IPS-18c (cell line): Measurements from ENCODE around the gene MRI1.

Source experiments
- H3K4me3 ChIP-seq: 2 replicates; pipeline ENCODE4 v1.7.0; 2013; ENCODE audit warnings: low read depth, mild to moderate bottlenecking, low read length, moderate library complexity; ENCODE audit not compliant: insufficient read depth
- H3K9me3 ChIP-seq: one replicate; pipeline ENCODE4 v1.6.1; 2013; ENCODE audit warnings: mild to moderate bottlenecking, low read length, moderate library complexity; ENCODE audit not compliant: control insufficient read depth, insufficient read depth

MRI1 gene

DNA sequence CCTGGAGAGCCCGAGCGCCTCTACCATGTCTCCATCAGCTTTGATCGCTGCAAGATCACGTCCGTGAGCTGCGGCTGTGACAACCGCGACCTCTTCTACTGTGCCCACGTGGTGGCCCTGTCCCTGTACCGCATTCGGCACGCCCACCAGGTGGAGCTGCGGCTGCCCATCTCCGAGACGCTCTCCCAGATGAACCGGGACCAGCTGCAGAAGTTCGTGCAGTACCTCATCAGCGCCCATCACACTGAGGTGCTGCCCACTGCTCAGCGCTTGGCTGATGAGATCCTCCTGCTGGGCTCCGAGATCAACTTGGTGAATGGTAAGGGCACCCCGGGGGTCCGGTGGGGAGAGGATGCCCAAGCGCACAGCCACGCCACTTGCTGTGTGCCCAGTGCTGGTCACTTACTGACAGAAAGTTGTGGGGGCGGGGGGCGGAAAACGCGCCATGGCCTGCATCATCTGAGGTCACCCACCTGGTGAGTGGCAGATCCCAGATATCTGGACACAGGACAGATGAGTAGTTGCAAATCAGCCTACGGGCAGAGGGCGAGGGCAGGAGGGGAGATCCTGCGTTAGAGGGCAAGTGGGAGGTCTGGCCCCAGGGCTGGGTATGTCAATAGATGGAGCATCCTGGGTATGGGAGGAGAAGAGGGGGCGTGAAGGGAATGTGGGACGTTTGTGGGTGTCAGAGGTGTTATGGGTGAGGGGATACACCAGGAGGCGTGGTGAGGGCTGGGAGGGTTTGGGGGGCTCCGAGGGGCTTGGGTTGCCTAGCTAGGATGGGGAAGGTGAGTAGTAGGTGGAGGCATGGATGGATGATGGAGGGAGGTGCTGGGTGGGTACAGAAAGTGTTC is 40.7 kb downstream of the MRI1 start:
- Histone ChIP-seq H3K4me3 (no peak overlapping the region), H3K9me3 (no peaks in the 10 kb centered on the region)

DNA sequence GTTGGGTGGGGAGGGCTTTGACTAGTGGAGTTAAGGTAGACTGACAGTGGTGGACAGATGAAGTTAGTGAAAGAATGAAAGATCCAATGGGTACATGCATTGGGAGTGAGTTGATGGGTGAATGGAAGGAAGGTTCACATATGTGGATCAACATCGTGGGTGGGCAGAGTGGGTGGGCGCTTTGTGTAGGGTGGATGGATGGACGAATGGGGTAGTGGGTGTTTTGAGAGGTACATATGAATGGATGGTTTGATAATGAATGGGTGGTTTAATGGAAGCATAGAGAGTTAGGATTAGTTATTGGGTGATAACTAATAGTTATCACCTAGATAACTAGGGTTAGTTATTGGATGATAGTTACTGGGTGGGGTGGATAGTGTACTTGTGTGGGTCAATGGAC is 42.4 kb downstream of the MRI1 start:
- Histone ChIP-seq H3K9me3 (no peaks in the 10 kb centered on the region), H3K4me3 (no peak overlapping the region)

DNA sequence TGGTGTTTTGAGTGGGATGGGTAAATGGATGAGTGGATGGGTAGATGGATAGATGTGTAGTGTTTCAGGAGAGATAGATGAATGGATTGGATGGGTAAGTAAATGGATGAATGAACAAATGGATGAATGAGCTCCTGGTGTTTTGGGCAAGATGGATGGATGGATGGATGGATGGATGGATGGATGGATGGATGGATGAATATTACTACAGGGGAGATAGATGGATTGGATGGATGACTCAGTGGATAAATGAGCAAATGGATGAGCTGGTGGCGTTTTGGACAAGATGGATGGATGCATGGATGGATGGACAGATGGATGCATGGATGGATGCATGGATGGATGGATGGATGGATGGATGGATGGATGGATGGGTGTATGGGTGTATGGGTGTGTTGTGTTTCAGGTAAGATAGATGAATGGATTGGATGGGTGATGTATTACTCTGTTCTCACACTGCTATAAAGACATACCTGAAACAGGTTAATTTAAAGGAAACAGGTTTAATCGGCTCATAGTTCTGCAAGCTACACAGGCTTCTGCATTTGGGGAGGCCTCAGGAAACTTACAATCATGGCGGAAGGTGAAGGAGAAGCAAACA is 43.2 kb downstream of the MRI1 start:
- no peaks in the 10 kb centered on the region for H3K9me3 ChIP-seq
- H3K4me3 ChIP-seq = no peak overlapping the region

DNA sequence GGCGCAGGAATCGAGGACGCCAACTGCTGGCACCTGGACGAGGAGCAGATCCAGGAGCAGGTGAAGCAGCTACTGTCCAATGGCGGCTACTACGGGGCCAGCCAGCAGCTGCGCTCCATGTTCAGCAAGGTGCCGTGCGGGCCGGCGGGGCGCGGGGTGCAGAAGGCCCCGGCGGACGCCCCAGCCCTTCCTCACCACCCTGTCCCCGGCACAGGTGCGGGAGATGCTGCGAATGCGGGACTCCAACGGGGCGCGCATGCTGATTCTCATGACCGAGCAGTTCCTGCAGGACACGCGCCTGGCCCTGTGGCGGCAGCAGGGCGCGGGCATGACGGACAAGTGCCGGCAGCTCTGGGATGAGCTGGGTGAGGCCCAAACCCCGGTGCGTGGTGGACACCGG is 44.5 kb downstream of the MRI1 start:
- H3K9me3 ChIP-seq = no peaks in the 10 kb centered on the region
- H3K4me3 ChIP-seq = no peak overlapping the region

DNA sequence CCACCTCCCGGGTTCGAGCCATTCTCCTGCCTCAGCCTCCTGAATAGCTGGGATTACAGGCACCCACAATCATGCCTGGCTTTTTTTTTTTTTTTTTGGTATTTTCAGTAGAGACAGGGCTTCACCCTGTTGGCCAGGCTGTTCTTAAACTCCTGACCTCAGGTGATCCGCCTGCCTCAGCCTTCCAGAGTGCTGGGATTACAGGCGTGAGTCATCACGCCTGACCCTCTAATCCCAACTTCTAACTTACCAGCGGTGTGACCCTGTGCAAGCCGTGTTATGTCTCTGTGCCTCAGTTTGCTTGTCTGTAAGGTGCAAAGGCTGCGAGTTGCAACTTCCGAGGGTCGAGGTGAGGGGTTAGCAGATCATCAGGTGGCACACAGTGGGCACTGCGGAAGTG is 48.2 kb downstream of the MRI1 start:
- no peaks in the 10 kb centered on the region for H3K9me3 ChIP-seq
- no peak overlapping the region for H3K4me3 ChIP-seq

DNA sequence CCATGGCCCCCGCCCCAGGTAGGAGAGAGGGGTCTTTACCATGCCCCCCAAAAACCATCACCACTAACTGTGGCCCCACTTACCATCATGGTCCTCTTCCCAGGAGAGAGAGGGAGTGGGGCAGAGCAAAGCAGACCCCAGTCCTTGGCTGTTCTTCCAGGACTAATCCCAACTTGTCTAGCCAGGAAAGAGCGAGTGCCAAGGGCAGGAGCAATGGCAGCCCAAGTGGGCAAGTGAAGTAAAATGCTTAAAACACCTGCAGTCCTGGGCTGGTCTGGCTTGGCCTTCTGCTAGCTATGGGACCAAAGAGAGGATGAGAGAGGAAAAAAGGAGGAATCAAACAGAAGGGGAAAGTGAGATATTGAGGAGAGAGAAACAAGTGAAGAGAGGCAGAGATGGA is 48.8 kb downstream of the MRI1 start:
- Histone ChIP-seq H3K9me3 (no peaks in the 10 kb centered on the region), H3K4me3 (no peak overlapping the region)

DNA sequence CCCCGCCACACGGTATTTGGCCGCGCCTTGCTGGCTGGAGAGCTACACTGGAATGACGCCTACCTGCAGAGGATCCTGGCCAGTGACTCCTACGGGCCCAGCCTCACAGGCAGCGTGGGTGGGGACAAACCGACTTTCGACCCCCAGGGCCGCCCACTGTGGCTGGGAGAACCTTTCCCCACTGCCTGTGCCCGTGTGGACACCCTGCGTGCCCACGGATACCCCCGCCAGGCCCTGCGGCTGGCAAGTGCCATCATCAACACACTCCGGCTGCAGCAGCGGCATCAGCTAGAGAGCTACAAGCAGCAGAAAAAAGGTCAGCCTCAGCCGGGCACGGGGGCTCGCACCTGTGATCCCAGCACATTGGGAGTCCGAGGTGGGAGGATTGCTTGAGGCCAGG is 50.2 kb downstream of the MRI1 start:
- H3K4me3 ChIP-seq = no peak overlapping the region
- no peaks in the 10 kb centered on the region for H3K9me3 ChIP-seq

DNA sequence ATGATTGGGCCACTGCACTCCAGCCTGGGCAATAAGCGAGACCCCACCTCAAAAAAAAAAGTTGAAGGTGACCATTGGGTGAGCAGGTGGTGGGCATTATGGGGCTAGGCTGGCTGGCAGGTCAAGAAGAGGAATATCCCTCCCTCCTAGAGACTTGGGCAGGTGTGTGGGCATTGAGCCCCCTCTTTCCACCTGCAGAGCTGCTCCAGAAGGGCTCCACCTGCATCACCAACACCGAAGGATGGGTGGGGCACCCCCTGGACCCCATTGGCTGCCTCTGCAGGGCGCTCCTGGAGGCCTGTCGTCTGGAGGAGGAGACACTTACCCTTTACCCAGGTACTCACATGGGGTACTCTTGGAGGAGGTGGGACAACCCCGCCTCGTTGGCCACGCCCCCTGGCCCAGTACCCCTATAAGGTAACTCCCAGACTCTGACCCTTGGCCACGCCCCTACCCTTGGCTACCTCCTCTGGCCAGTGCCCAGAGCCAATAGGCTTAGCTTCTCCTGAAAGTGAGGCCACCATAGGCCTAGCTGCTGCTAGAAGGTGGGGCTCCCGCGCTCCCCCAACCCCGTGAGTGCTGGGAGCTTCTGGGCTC is 52.8 kb downstream of the MRI1 start:
- no peaks in the 10 kb centered on the region for H3K9me3 ChIP-seq
- peak overlapping the region; percentile 76 for H3K4me3 ChIP-seq

DNA sequence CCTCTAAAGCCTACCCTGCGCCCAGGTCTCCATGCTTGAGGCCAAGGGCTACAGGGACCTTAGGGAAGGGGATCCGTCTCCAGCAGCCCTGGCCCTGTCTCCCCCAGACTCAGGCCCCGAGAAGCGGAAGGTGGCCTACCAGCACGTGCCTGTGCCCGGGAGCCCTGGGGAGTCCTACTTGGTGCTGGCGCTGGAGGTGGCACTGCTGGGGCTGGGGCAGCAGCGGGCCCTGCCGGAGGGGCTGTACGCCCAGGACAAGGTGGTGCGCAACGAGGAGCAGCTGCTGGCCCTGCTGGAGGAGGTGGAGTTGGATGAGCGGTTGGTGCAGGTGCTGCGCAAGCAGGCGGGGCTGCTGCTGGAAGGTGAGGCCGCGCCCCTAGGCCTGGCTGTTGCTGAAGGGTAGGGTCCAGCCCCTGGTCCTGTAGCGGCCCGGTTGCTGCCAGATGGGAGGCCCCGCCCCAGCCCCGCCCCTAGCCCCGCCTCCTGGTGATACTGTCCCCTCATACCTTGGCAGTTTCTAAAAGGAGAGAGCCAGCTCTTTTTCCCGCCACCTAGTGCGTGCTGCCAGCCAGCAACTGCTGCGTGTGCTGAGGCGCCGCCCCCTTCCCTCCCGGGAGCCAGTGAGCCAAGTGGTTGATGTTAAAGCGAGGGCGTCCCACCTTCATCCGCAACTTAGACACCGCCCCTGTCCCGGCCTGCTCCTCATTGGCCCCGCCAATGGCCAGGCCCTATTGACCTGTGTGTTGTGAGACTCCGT is 53.5 kb downstream of the MRI1 start:
- no peaks in the 10 kb centered on the region for H3K9me3 ChIP-seq
- peak overlapping the region; percentile 76 for H3K4me3 ChIP-seq

DNA sequence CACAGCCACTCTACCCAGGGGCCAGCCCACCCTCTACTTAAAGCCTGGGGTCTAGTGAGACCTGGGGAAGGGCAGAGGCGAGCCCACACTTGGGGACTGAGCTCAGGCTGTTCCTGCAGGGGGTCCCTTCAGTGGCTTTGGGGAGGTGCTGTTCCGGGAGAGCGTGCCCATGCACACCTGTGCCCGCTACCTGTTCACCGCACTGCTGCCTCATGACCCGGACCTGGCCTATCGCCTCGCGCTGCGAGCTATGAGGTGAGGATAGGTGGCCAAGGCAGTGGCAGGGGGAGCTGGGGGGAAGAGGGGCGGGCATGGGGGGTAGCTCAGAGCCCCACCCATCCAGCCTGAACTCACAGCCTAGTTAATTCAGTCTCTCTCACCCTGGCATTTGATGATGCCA is 54.9 kb downstream of the MRI1 start:
- H3K9me3 ChIP-seq = no peaks in the 10 kb centered on the region

DNA sequence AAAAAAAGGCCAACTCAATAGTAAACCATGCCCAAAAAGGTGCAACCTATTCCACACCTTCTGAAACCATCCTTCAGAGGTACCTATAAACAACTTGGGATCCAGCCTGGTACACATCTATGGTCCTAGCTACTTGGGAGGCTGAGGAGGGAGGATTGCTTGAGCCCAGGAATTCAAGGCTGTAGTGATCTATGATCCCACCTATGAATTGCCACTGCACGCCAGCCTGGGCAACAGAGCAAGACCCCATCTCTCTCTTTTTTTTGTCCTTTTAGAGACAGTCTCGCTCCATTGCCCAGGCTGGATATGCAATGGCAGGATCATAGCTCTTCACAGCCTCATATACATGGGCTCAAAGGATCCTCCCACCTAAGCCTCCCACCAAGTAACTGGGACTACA is 57.0 kb downstream of the MRI1 start:
- no peak overlapping the region for H3K4me3 ChIP-seq
- no peaks in the 10 kb centered on the region for H3K9me3 ChIP-seq

More for the DNA sequence above, 54.9 kb downstream of the MRI1 start:
- no peak overlapping the region for H3K4me3 ChIP-seq

DNA sequence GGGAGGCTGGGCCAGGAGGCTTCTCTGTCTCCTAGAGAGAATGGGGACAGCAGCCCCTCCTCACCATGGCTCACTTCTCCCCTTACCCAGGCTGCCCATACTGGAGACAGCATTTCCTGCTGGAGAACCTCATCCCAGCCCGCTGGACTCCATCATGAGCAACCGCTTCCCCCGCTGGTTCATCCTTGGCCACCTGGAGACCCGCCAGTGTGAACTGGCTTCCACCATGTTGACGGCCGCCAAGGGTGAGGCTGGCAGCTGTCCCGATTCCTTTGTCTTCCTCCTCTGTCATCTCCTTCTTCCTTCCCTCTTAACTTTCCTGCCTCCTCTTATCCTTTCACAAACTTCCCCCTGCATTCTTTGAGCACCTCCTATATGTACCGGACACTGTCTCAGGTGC is 58.9 kb downstream of the MRI1 start:
- no peaks in the 10 kb centered on the region for H3K9me3 ChIP-seq
- no peak overlapping the region for H3K4me3 ChIP-seq
